Adrenal gland (tissue), 5 donors: ENCODE data around the gene PDCD11.

Source experiments
- POLR2A ChIP-seq, 2 donors: fragments of 450-650 bp; IDR thresholded peaks; one replicate each; pipeline ENCODE4 v1.6.1; 2017; ENCODE audit warnings: antibody characterized with exemption in 2 of 2, mild to moderate bottlenecking in 2 of 2, moderate library complexity in 1 of 2
- TF ChIP-seq, protein P1 (sequence below), 6 experiments: fragments of 450-650 bp in 4 of 6; fragments of 200-600 bp in 2 of 6; sonication (generic) in 1 of 6; IDR thresholded peaks; 1 replicate in 5 of 6; 2 replicates in 1 of 6; pipeline versions ENCODE4 v1.5.1 to v1.8.0; 2016 to 2021; ENCODE audit warnings: antibody characterized with exemption in 6 of 6, mild to moderate bottlenecking in 2 of 6, moderate library complexity in 1 of 6
- donor health status: DM: no; HTN: no; CAD: no.

DNA sequence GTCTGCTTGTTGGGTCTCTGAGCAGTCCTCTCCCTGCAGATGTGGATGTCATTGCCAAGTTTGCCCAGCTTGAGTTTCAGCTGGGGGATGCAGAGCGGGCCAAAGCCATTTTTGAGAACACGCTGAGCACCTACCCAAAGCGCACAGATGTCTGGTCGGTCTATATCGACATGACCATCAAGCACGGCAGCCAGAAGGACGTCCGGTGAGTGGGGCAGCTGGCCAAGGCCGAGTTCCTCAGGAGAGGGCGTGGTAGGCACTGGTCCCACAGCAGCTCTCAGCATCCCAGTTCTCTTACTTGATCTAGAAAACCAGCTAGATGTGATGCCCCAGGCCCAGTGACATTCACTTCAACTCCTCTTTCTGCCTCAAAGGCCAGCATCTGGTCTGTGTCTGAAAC lies 48.1 kb downstream of the PDCD11 start:
- TF ChIP-seq, protein P1, sequence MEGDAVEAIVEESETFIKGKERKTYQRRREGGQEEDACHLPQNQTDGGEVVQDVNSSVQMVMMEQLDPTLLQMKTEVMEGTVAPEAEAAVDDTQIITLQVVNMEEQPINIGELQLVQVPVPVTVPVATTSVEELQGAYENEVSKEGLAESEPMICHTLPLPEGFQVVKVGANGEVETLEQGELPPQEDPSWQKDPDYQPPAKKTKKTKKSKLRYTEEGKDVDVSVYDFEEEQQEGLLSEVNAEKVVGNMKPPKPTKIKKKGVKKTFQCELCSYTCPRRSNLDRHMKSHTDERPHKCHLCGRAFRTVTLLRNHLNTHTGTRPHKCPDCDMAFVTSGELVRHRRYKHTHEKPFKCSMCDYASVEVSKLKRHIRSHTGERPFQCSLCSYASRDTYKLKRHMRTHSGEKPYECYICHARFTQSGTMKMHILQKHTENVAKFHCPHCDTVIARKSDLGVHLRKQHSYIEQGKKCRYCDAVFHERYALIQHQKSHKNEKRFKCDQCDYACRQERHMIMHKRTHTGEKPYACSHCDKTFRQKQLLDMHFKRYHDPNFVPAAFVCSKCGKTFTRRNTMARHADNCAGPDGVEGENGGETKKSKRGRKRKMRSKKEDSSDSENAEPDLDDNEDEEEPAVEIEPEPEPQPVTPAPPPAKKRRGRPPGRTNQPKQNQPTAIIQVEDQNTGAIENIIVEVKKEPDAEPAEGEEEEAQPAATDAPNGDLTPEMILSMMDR (IDR thresholded peaks at IDR 0.05) = no peak
- no peak for TF ChIP-seq POLR2A (IDR thresholded peaks at IDR 0.05)
